Activated CD4-positive, alpha-beta T cell treated with anti-CD3 and anti-CD28 coated beads, Interleukin-2, amount 50 U/mL, for 24 hours (primary cell): Measurements from ENCODE around the gene BHLHA15.
A peak's percentile ranks its signal among the peaks of the same experiment; 100 is the strongest.

Experiments used
- DNase-seq, 2 donors: peaks; one replicate each; pipeline ENCODE4 v3.0.0-alpha.2; 2020; ENCODE audit warnings: low read depth in 1 of 2, low spot score in 1 of 2

Gene BHLHA15

GRCh38 chr7:98211221-98211675, at the start of gene BHLHA15:
TSS of gene BHLHA15 (plus strand) at chr7:98211439. CDS start at chr7:98212310, 871 bp downstream.
- no peak for DNase-seq

- no peak for DNase-seq
Observed at GRCh38 chr7:98162758-98163157, 48.5 kb upstream of the BHLHA15 start.

GRCh38 chr7:98163269-98163668, 48.0 kb upstream of the BHLHA15 start:
- no peak for DNase-seq

GRCh38 chr7:98163704-98164494, 47.3 kb upstream of the BHLHA15 start:
- DNase-seq: no peak

- peak in 1 of 2 donors; percentile 18 for DNase-seq
Observed at GRCh38 chr7:98165827-98166667, 45.2 kb upstream of the BHLHA15 start.

GRCh38 chr7:98166668-98166970, 44.6 kb upstream of the BHLHA15 start:
- no peak for DNase-seq

GRCh38 chr7:98167653-98168052, 43.6 kb upstream of the BHLHA15 start:
- no peak for DNase-seq

- peak; percentile 37 to 61 for DNase-seq
Observed at GRCh38 chr7:98168181-98168903, 42.9 kb upstream of the BHLHA15 start.

GRCh38 chr7:98168904-98169621, 42.2 kb upstream of the BHLHA15 start:
- DNase-seq: no peak

GRCh38 chr7:98170966-98171365, 40.3 kb upstream of the BHLHA15 start:
- no peak for DNase-seq

- no peak for DNase-seq
Observed at GRCh38 chr7:98171449-98171848, 39.8 kb upstream of the BHLHA15 start.

GRCh38 chr7:98174334-98175259, 36.6 kb upstream of the BHLHA15 start:
- DNase-seq: no peak

- no peak for DNase-seq
Observed at GRCh38 chr7:98175260-98175940, 35.8 kb upstream of the BHLHA15 start.

GRCh38 chr7:98177553-98177952, 33.7 kb upstream of the BHLHA15 start:
- no peak for DNase-seq

GRCh38 chr7:98178321-98178720, 32.9 kb upstream of the BHLHA15 start:
- no peak for DNase-seq

- no peak for DNase-seq
Observed at GRCh38 chr7:98178762-98179490, 32.3 kb upstream of the BHLHA15 start.

GRCh38 chr7:98180751-98181150, 30.5 kb upstream of the BHLHA15 start:
- DNase-seq: no peak

- no peak for DNase-seq
Observed at GRCh38 chr7:98185101-98185500, 26.1 kb upstream of the BHLHA15 start.
